CD14-positive monocyte (primary cell): ENCODE measurements around the gene TSPAN15. TPM values are rescaled to one million over a fixed set of nuclear protein-coding genes. Genes with fewer than 3 reads are reported as not detected.

ENCODE experiments used
- DNase-seq, 3 donors: peaks; one replicate each; pipeline ENCODE4 v3.0.0-alpha.2; 2011 to 2022
- H2AFZ ChIP-seq: 2 replicates; pipeline ENCODE4 v1.6.0; 2012; ENCODE audit warnings: mild to moderate bottlenecking, low read depth, low read length, inconsistent platforms; ENCODE audit not compliant: insufficient read depth, poor library complexity, severe bottlenecking
- H3K27ac ChIP-seq, 2 donors: 1 replicate in 1 of 2; 2 replicates in 1 of 2; pipeline ENCODE4 v1.5.1; 2012 to 2013; ENCODE audit warnings: low read length in 2 of 2, control low read depth in 1 of 2, inconsistent platforms in 1 of 2, low read depth in 1 of 2, mild to moderate bottlenecking in 1 of 2
- H3K27me3 ChIP-seq, 2 donors: one replicate each; pipeline versions ENCODE4 v1.6.0 to v1.6.1; 2011 to 2013; ENCODE audit warnings: low read length in 2 of 2; ENCODE audit not compliant: control insufficient read depth in 2 of 2, insufficient read depth in 2 of 2
- H3K36me3 ChIP-seq, 2 donors: replicated peaks in 1 of 2; 1 replicate in 1 of 2; 2 replicates in 1 of 2; pipeline versions ENCODE4 v1.5.1 to v1.6.1; 2012 to 2013; ENCODE audit warnings: low read length in 2 of 2, control low read depth in 1 of 2, inconsistent platforms in 1 of 2, mild to moderate bottlenecking in 1 of 2; ENCODE audit not compliant: insufficient read depth in 2 of 2, control insufficient read depth in 1 of 2
- H3K4me1 ChIP-seq, 2 donors: 1 replicate in 1 of 2; 2 replicates in 1 of 2; pipeline versions ENCODE4 v1.5.1 to v1.6.1; 2012 to 2013; ENCODE audit warnings: low read length in 2 of 2, control low read depth in 1 of 2, inconsistent platforms in 1 of 2, mild to moderate bottlenecking in 1 of 2, moderate library complexity in 1 of 2; ENCODE audit not compliant: insufficient read depth in 2 of 2, control insufficient read depth in 1 of 2
- H3K4me2 ChIP-seq: replicated peaks from 2 replicates; pipeline ENCODE3; 2012; ENCODE audit warnings: low read length, moderate library complexity, mild to moderate bottlenecking; ENCODE audit not compliant: poor library complexity, severe bottlenecking; ENCODE audit errors: extremely low read depth
- H3K4me3 ChIP-seq, 3 experiments: fragments of 200-600 bp in 1 of 3; sonication (generic) in 1 of 3; replicated peaks in 1 of 3; 1 replicate in 2 of 3; 2 replicates in 1 of 3; pipeline ENCODE4 v1.5.1; 2011 to 2013; ENCODE audit warnings: low read length in 3 of 3, mild to moderate bottlenecking in 3 of 3, control low read depth in 2 of 3, low read depth in 2 of 3, inconsistent platforms in 1 of 3, moderate library complexity in 1 of 3
- H3K79me2 ChIP-seq: 2 replicates; pipeline ENCODE4 v1.6.0; 2012; ENCODE audit warnings: mild to moderate bottlenecking, control low read depth, inconsistent platforms, low read length, moderate library complexity; ENCODE audit not compliant: insufficient read depth
- H3K9ac ChIP-seq: 2 replicates; pipeline ENCODE4 v1.6.0; 2017; ENCODE audit warnings: low read length, mild to moderate bottlenecking; ENCODE audit not compliant: insufficient read depth, poor library complexity, severe bottlenecking
- H3K9me3 ChIP-seq, 2 donors: replicated peaks in 1 of 2; 1 replicate in 1 of 2; 2 replicates in 1 of 2; pipeline versions ENCODE4 v1.5.1 to v1.6.1; 2012 to 2013; ENCODE audit warnings: low read length in 2 of 2, control low read depth in 1 of 2; ENCODE audit not compliant: control insufficient read depth in 1 of 2, insufficient read depth in 1 of 2
- H4K20me1 ChIP-seq: 2 replicates; pipeline ENCODE4 v1.6.0; 2012; ENCODE audit warnings: mild to moderate bottlenecking, low read length, control low read depth, moderate library complexity; ENCODE audit not compliant: insufficient read depth
- H3K27ac Mint-ChIP-seq, 7 donors: one replicate each; pipeline ENCODE4 v1.8.0; 2020; ENCODE audit warnings: mild to moderate bottlenecking in 7 of 7, mixed read lengths in 7 of 7, moderate library complexity in 6 of 7, inconsistent platforms in 2 of 7
- H3K27me3 Mint-ChIP-seq, 3 donors: one replicate each; pipeline ENCODE4 v1.8.0; 2021 to 2022; ENCODE audit warnings: low read depth in 3 of 3, mild to moderate bottlenecking in 3 of 3, mixed read lengths in 3 of 3, moderate library complexity in 3 of 3, inconsistent platforms in 1 of 3
- H3K36me3 Mint-ChIP-seq, 2 donors: one replicate each; pipeline ENCODE4 v1.8.0; 2020; ENCODE audit warnings: mixed read lengths in 2 of 2, inconsistent platforms in 1 of 2, mild to moderate bottlenecking in 1 of 2
- H3K4me1 Mint-ChIP-seq: one replicate; pipeline ENCODE4 v1.8.0; 2020; ENCODE audit warnings: mild to moderate bottlenecking, mixed read lengths
- H3K4me3 Mint-ChIP-seq, 2 donors: one replicate each; pipeline ENCODE4 v1.8.0; 2020; ENCODE audit warnings: mild to moderate bottlenecking in 2 of 2, mixed read lengths in 2 of 2, moderate library complexity in 1 of 2
- H3K9me3 Mint-ChIP-seq, 7 donors: one replicate each; pipeline ENCODE4 v1.8.0; 2020 to 2022; ENCODE audit warnings: mixed read lengths in 7 of 7, mild to moderate bottlenecking in 6 of 7, moderate library complexity in 6 of 7, inconsistent platforms in 2 of 7
- WGBS: methylation state at CpG from one replicate; pipeline ENCODE4 v1.1.5; 2013; ENCODE audit warnings: missing lambda C conversion rate; ENCODE audit not compliant: insufficient coverage; 5-methylcytosine and 5-hydroxymethylcytosine counted together
- intact Hi-C, 2 donors: fragments of 100-400 bp; cut with micrococcal nuclease; formaldehyde crosslinking; loops; one replicate each; pipeline versions ENCODE4 v1.15.0 to v1.15.1; 2023
- polyA plus RNA-seq, 3 donors: library from polyadenylated mRNA; depleted of rRNA in 1 of 3; unstranded in 2 of 3; stranded (reverse) in 1 of 3; fragments of 300-500 nt in 2 of 3; fragments of >200 nt in 1 of 3; fragmentation: Illumina TruSeq in 2 of 3; gene quantifications; 1 replicate in 2 of 3; 2 replicates in 1 of 3; pipeline ENCODE4 v1.2.3, GENCODE V29; 2012 to 2021
- TF ChIP-seq, protein P1 (sequence below): fragments of 200-600 bp; IDR thresholded peaks from one replicate; pipeline ENCODE4 v1.8.0; 2022; ENCODE audit warnings: antibody characterized with exemption, mild to moderate bottlenecking

Gene TSPAN15
- polyA plus RNA-seq, 3 donors, result 0.22 to 0.39 TPM; not detected in 1

DNA sequence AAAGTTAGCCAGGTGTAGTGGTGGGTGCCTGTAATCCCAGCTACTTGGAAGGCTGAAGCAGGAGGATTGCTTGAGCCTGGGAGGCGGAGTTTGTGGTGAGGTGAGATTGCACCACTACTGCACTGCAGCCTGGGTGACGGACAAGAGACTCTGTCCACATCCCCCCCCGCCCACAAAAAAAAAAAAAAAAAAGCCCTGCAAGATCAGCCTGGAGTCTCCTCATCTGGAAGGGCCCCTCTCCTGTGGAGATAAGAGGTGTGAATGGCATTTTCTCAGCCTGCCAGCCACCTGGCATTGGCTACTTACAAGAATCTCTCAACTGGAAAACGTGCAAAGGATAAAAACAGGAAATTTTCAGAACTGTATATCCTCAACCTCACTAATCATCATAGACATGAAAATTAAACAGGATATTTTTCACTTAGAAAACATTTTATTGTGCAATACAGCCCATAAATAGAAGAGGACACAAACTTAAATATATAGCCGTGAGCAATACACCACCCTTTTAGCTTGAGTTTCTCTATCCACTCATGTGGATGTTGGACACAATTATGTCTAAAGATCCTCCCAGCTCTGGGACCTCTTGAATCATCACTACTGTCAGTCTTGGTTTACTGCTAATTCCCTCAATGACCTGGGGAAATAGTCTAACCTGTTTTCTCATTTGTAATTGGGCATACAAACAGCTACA is 11.3 kb upstream of the TSPAN15 start:
- H3K9ac ChIP-seq, result no peak overlapping the region
- H3K27ac ChIP-seq, result no peak overlapping the region
- no CpG with 5 or more reads among the region's 5 CpGs for WGBS
- no peaks in the 10 kb centered on the region for H3K27me3 ChIP-seq
- H3K27me3 Mint-ChIP-seq, result peaks cover 0 to 9% (median 4%) of the 10 kb centered on the region in 3 donors
- peaks cover 24% of the 10 kb centered on the region for H3K4me1 Mint-ChIP-seq
- H2AFZ ChIP-seq, result no peak overlapping the region
- no peaks in the 10 kb centered on the region for H3K36me3 Mint-ChIP-seq
- intact Hi-C loops, result no loop called here
- H3K4me3 Mint-ChIP-seq, result peak overlapping the region; percentile 45 to 64
- H3K9me3 ChIP-seq, result peaks cover 0 to 3% of the 10 kb centered on the region in 2 donors
- H3K9me3 Mint-ChIP-seq, result peaks cover 0 to 3% (median 0%) of the 10 kb centered on the region in 7 donors
- H3K27ac Mint-ChIP-seq, result peak overlapping the region in 5 of 7 donors; percentile 13 to 91 (median 32)
- no peaks in the 10 kb centered on the region for H3K79me2 ChIP-seq
- peaks cover 26 to 28% of the 10 kb centered on the region in 2 donors for H3K4me1 ChIP-seq
- H3K4me2 ChIP-seq, result peak overlapping the region; percentile 34
- H3K4me3 ChIP-seq, result peak overlapping the region in 1 of 3 experiments; percentile 32
- no peaks in the 10 kb centered on the region for H3K36me3 ChIP-seq
- TF ChIP-seq, protein P1, sequence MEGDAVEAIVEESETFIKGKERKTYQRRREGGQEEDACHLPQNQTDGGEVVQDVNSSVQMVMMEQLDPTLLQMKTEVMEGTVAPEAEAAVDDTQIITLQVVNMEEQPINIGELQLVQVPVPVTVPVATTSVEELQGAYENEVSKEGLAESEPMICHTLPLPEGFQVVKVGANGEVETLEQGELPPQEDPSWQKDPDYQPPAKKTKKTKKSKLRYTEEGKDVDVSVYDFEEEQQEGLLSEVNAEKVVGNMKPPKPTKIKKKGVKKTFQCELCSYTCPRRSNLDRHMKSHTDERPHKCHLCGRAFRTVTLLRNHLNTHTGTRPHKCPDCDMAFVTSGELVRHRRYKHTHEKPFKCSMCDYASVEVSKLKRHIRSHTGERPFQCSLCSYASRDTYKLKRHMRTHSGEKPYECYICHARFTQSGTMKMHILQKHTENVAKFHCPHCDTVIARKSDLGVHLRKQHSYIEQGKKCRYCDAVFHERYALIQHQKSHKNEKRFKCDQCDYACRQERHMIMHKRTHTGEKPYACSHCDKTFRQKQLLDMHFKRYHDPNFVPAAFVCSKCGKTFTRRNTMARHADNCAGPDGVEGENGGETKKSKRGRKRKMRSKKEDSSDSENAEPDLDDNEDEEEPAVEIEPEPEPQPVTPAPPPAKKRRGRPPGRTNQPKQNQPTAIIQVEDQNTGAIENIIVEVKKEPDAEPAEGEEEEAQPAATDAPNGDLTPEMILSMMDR, result no peak
- H4K20me1 ChIP-seq, result no peaks in the 10 kb centered on the region
- DNase-seq, result peak; percentile 47 to 56 (median 48)

DNA sequence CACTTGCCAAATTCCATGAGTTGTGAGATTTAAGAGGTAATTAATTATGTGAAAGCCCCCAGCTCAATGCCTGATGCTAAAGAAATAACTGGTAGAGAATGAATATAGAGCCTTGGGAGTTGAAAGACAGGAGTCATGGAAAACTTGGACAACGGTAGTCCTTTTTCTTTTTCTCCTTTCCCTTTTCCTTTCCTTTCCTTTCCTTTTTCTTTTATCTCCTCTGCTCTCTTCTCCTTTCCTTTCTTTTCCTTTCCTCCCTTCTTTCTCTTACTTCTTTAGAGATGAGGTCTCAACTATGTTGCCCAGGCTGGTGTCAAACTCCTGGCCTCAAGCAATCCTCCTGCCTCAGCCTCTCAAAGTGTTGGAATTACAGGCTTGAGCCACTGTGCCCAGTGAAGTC is 7.9 kb upstream of the TSPAN15 start:
- no CpG with 5 or more reads among the region's 1 CpG for WGBS
- no peak for DNase-seq
- peaks cover 0 to 9% (median 5%) of the 10 kb centered on the region in 3 donors for H3K27me3 Mint-ChIP-seq
- no peak overlapping the region for H3K9ac ChIP-seq
- no peaks in the 10 kb centered on the region for H4K20me1 ChIP-seq
- intact Hi-C loops, result no loop called here
- no peak overlapping the region for H3K27ac ChIP-seq
- H2AFZ ChIP-seq, result no peak overlapping the region
- no peak overlapping the region for H3K4me3 Mint-ChIP-seq
- peaks cover 23 to 24% of the 10 kb centered on the region in 2 donors for H3K4me1 ChIP-seq
- no peaks in the 10 kb centered on the region for H3K36me3 ChIP-seq
- H3K9me3 ChIP-seq, result no peaks in the 10 kb centered on the region
- H3K4me2 ChIP-seq, result no peak overlapping the region
- no peak overlapping the region for H3K4me3 ChIP-seq
- H3K9me3 Mint-ChIP-seq, result peaks cover 0 to 3% (median 0%) of the 10 kb centered on the region in 7 donors
- TF ChIP-seq, protein P1, result no peak
- no peaks in the 10 kb centered on the region for H3K36me3 Mint-ChIP-seq
- no peaks in the 10 kb centered on the region for H3K79me2 ChIP-seq
- H3K27ac Mint-ChIP-seq, result no peak overlapping the region
- no peaks in the 10 kb centered on the region for H3K27me3 ChIP-seq
- H3K4me1 Mint-ChIP-seq, result peaks cover 26% of the 10 kb centered on the region
